T47D (cell line): ENCODE results near the gene OR9Q1.
"Not testable (repeated sequence)": the region's sequence is repeated elsewhere in the genome, so short reads cannot be mapped to it uniquely, and the experiment has no call there.

Source experiments
- DNase-seq, 2 experiments: peaks; one replicate each; pipeline versions ENCODE4 v3.0.0 to v3.0.0-alpha.2; 2011 to 2012; ENCODE audit warnings: low read depth in 1 of 2, low spot score in 1 of 2
- JUND ChIP-seq: IDR thresholded peaks from 2 replicates; pipeline ENCODE4 v1.6.1; 2012; ENCODE audit warnings: low read depth
- in situ Hi-C: cut with HindIII; loops from 2 replicates; pipeline ENCODE4 v1.10.0; 2016; ENCODE audit warnings: low sequenced_read_pairs, low pct_unique_long_range_greater_than_20kb

OR9Q1 gene

GRCh38 chr11:58178444-58178843, 154.8 kb downstream of the OR9Q1 start:
- DNase-seq: no peak
- in situ Hi-C loops: no loop called here

GRCh38 chr11:58179648-58180047, 156.0 kb downstream of the OR9Q1 start:
- TF ChIP-seq JUND: no peak
- in situ Hi-C loops: no loop called here
- DNase-seq: no peak

More at GRCh38 chr11:58178444-58178843, 154.8 kb downstream of the OR9Q1 start:
- TF ChIP-seq JUND: no peak

- no peak for DNase-seq
- in situ Hi-C loops: no loop called here
- TF ChIP-seq JUND: no peak
Measured at GRCh38 chr11:58186938-58187337, 163.3 kb downstream of the OR9Q1 start.

- no peak for TF ChIP-seq JUND
- DNase-seq: no peak
- in situ Hi-C loops: no loop called here
Measured at GRCh38 chr11:58188770-58189169, 165.1 kb downstream of the OR9Q1 start, which contains the start of gene OR9Q2. Gene OR9Q2, plus strand, starts transcription at chr11:58189070. Its CDS starts 1,421 bp downstream, at chr11:58190491.

GRCh38 chr11:58192229-58192628, 168.5 kb downstream of the OR9Q1 start:
- in situ Hi-C loops: no loop called here
- no peak for DNase-seq
- TF ChIP-seq JUND: no peak

GRCh38 chr11:58193391-58193790, 169.7 kb downstream of the OR9Q1 start:
- in situ Hi-C loops: no loop called here
- no peak for DNase-seq
- no peak for TF ChIP-seq JUND

- in situ Hi-C loops: no loop called here
- DNase-seq: no peak
- no peak for TF ChIP-seq JUND
Measured at GRCh38 chr11:58195939-58196338, 172.3 kb downstream of the OR9Q1 start.

- no peak for DNase-seq
- in situ Hi-C loops: no loop called here
- no peak for TF ChIP-seq JUND
Measured at GRCh38 chr11:58199271-58199670, 175.6 kb downstream of the OR9Q1 start.

GRCh38 chr11:58204042-58204441, 180.4 kb downstream of the OR9Q1 start, which contains the start of gene OR1S2:
Gene OR1S2, minus strand, starts transcription at chr11:58204142. Its CDS starts 0 bp downstream, at chr11:58204142.
- no peak for TF ChIP-seq JUND
- no peak for DNase-seq
- in situ Hi-C loops: no loop called here

- DNase-seq, in situ Hi-C loops: not testable (repeated sequence)
Measured at GRCh38 chr11:58212420-58212819, 188.7 kb downstream of the OR9Q1 start, which contains the start of gene OR1S1. Gene OR1S1, plus strand, starts transcription at chr11:58212720.

- TF ChIP-seq JUND: no peak
- DNase-seq: no peak
- in situ Hi-C loops: no loop called here
Measured at GRCh38 chr11:58216476-58216875, 192.8 kb downstream of the OR9Q1 start.

- DNase-seq: no peak
- in situ Hi-C loops: no loop called here
- TF ChIP-seq JUND: no peak
Measured at GRCh38 chr11:58222721-58223120, 199.0 kb downstream of the OR9Q1 start.

GRCh38 chr11:58227956-58228615, 204.4 kb downstream of the OR9Q1 start:
- TF ChIP-seq JUND: no peak
- in situ Hi-C loops: no loop called here
- DNase-seq: no peak
